ENCODE measurements around the gene RPL19.

Gene RPL19

DNA sequence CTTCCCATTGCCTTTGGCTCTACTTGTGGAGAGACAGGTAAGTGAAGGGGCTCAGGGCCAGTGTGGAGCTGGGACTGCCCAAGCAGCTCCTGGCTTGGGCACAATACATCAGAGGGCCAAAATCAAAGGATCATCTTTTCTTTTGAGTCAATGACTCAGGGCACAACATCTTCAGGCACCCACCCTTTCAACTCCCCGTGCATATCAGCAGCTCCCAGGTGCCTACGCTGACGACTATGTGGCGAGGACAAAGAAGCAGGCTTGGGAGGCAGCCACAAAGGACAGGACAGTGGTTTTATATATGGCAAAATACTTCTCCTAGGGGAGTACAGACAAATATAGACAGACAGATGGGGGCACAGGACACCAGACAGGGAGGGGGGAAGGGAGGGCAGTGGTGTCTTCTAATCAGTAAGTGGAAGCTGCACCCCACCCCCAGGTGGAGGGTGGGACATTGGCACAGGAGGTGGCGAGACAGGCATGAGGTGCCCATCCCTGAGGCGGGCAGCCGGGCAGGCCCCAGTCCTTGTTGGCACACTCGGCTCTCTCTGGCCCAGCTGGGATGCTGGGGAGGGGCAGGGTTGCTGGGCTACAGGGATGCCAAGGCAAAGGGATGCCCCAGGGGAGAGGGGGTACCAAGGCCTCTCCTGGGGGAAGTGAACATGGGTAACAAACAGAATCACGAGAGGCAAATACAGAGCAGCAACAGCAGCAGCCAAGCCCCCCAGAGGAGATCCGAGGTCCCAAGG, 26.4 kb upstream of the RPL19 start:
- no peak for DNase-seq

GRCh38 chr17:39174920-39175694, 25.0 kb upstream of the RPL19 start:
- DNase-seq = peak; percentile 78

GRCh38 chr17:39175695-39176093, 24.4 kb upstream of the RPL19 start:
- DNase-seq = no peak

DNA sequence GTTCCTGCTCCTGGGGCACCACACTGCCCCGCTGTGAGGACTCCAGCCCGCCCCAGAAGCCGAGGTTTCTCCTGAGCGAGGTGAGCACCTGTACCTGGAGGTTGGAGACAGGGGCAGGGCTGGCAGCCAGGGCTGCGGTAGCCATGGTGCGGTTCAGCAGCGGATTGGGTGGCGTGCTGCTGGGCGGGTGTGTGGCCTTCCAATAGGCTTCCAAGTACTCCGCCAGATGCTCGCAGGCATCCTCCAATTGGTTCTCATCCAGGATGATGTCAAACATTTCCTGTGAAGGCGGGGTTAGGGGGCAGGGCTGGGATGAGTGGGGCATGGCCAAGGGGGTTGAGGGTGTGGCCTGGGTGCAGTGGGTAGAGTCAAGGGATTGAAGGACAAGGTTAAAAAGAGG, 22.8 kb upstream of the RPL19 start:
- no peak for DNase-seq

GRCh38 chr17:39178536-39178935, 21.5 kb upstream of the RPL19 start:
- DNase-seq = no peak

- no peak for DNase-seq
Measured at GRCh38 chr17:39181303-39181702, 18.8 kb upstream of the RPL19 start.

DNA sequence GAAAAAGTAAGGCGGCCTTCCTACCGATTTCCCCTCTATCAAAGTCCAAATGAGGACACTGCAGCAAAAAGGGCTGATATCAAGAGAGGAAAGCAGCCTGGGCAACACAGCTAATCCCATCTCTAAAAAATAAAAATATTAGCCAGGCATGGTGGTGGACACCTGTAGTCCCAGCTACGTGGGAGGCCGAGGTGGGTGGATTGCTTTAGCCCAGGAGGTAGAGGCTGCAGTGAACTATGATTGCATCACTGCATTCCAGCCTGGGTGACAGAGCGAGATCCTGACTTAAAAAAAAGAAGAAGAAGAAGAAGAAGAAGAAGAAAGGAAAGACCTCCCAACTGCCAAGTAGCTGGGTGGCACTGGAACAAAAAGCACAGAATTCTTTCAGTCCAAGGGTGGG, 17.0 kb upstream of the RPL19 start:
- no peak for DNase-seq

DNA sequence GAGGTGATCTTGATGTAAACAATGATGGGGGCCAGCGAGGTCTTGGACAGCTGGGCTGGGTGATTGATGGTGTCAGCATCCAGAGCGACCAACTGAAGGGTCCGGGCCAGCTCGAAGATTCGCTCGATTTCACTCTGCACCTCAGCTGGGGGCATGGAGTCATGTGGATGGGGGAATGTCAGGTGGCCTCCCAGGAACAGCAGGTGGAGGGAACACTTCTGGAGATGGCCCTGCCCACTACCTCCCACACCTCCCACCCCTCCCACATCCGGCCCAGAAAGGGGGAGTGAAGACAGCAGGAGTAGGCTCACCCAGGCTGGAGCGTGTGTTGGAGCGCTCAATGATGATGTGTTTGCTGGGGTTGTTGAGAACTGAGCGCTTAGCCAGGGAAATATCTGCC, 16.4 kb upstream of the RPL19 start:
- no peak for DNase-seq

DNA sequence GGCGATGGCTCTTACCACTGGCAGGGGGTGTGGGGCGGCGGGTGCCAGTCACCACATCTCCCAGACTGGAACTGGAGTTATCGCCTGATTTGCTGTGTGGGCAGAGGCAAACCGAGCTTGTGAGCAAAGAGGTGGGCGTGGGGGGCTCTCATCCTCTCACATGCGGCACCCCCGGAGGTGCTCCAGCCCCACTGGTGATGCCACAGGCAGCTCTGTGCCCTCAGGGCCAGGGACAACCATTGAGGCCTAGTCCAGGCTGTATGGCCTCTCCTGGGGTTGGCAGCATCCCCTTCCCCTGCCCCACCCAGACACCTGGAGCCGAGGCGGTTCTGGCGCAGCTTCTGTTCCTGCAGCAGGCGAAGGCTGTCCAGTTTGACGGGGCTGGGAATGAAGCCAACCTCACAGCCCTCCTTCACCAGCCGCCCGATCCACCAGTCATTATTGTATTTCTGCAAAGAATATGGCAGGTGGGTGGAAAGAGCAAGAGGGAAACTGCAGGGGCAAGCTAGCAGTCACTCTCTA, 13.5 kb upstream of the RPL19 start:
- DNase-seq = no peak

GRCh38 chr17:39187152-39187830, 12.8 kb upstream of the RPL19 start:
- DNase-seq = no peak

GRCh38 chr17:39191750-39192510, 8.2 kb upstream of the RPL19 start:
- DNase-seq = no peak

- no peak for DNase-seq
Measured at GRCh38 chr17:39192901-39193300, 7.2 kb upstream of the RPL19 start.

GRCh38 chr17:39193346-39193745, 6.7 kb upstream of the RPL19 start:
- no peak for DNase-seq

DNA sequence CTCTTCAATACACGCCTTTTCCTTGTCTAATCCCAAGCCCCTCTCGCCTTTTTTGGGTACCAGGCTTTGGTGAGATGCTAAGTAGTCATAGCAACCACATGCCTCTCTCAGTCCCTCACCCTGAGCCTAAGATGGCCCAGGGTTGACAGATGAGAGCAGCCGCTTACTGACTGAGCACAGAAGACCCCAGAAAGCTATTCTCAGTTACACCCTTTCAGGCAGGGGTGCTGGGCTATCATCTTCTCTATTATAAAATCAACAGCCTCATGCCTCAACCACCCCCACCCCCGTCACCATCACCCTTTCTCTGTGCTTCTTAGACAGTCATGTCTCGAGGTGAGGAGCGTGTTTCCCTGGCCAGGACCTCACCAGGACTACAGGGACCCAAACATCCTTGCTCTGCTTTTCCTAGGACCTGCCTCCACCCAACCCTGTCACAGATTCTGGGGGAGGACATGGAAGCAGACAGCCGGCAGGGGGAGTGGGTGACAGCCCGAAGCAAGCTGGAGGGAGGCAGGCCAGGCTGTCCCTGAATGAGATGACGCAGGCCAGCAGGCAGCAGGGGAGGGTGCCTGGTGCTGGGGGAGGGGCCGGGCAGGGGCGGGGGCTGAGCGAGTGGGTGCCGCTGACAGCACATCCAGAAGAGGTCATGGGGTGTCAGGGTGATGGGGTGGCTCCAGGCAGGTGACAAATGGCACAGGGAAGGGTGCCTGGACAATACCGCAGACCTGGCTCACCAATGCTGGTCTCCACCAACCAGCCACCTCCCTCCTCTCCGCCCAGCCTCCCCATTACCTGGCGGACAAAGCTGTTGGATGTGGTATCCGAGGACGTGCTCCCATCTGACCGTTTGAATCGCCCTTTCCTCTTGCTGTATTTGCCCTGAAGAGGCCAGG, 5.7 kb upstream of the RPL19 start:
- DNase-seq = no peak

DNA sequence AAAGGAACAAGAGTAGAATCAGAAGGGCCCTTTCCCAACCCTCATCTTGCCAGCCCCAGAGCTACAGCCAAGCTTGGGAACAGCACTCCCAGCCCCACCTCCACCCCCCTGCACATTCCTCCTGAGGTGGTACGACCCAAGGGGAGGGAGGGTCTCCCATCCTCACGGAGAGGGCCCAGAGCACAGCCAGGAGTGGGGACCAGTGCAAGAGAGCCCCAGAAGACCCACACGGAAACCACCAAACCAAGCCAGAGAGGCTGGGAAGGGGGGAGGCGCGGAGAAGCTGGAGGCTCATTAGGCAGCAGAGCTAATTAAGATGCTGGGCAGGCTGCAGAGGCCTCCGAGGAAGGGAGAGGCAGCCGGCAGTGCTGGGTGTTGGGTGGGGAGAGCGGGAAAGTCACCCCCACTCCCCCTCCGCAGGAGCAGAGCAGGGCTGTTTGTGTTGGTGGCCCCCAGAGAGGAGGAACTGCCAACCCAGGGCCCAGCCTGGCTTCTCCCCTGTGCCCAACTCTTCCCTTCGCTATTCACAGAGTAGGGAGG, 5.0 kb upstream of the RPL19 start:
- DNase-seq = no peak

GRCh38 chr17:39195568-39196160, 4.4 kb upstream of the RPL19 start:
- DNase-seq = no peak

GRCh38 chr17:39196241-39196807, 3.8 kb upstream of the RPL19 start:
- no peak for DNase-seq

GRCh38 chr17:39196808-39197291, 3.2 kb upstream of the RPL19 start:
- no peak for DNase-seq

DNA sequence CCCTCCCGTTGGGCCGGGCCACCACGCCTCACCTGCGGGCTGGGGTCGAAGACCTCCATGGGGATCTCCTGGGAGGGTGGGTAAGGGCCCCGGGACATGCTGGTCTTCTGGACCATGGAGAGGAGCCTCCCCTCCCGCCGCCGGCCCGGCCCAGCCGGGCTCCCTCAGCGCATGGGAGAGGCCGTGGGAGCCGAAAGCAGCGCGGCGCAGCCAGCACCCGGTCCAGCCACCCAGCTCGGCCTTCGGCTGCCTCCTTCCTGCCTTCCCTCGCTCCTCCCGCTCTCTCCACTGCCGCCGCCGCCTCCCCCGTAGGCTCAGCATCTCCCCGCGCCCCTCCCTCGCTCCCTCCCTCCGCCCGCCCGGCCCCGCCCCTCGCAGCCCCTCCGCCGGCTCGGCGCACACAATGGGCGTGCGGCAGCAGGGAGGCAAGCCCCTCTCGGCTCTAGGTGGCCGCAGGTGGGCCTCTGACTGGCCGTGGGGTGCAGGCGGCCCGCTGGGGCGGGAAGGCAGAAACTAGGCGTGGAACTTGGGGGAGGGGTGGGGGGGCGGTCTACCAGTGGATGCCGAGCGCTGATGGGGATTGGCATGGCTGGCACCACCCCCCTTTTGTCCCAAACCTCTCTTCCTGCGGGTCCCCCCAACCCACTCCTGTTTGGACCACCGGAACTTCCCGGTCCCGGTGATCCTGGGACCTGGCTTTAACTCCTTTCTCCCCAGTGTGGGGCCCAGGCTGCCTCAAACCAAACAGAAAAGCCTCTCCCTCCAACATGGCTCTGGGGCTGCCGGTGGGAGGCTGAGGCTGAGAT, 2.5 kb upstream of the RPL19 start, which contains the start of gene CACNB1:
CACNB1 (minus strand) TSS at position 290 of the 806 bp plus-strand sequence; CDS start at position 116, 174 bp downstream.
- peak; percentile 65 for DNase-seq

GRCh38 chr17:39198186-39198566, 1.9 kb upstream of the RPL19 start:
- no peak for DNase-seq
